Mesendoderm (in vitro differentiated cells): ENCODE measurements around the gene SNX7.

Source experiments
- DNase-seq: peaks from one replicate; pipeline ENCODE4 v3.0.0; 2013
- H2AK5ac ChIP-seq: 2 replicates; pipeline ENCODE4 v1.6.1; 2013; ENCODE audit warnings: low read length, inconsistent platforms
- H2BK120ac ChIP-seq: 2 replicates; pipeline ENCODE4 v1.6.1; 2013; ENCODE audit warnings: low read depth, mild to moderate bottlenecking, low read length, moderate library complexity, mixed read lengths
- H2BK15ac ChIP-seq: replicated peaks from 2 replicates; pipeline ENCODE4 v1.6.1; 2013; ENCODE audit warnings: low read depth, mild to moderate bottlenecking, moderate library complexity
- H2BK5ac ChIP-seq: 2 replicates; pipeline ENCODE4 v1.6.1; 2013; ENCODE audit warnings: low read length, inconsistent platforms
- H3K18ac ChIP-seq: 2 replicates; pipeline ENCODE4 v1.6.1; 2013; ENCODE audit warnings: mild to moderate bottlenecking, low read length, mixed read lengths
- H3K23ac ChIP-seq: one replicate; pipeline ENCODE4 v1.6.1; 2013; ENCODE audit warnings: low read length
- H3K27ac ChIP-seq: 2 replicates; pipeline ENCODE4 v1.5.1; 2013; ENCODE audit warnings: low read depth, mild to moderate bottlenecking, inconsistent platforms, low read length, moderate library complexity
- H3K27me3 ChIP-seq: 2 replicates; pipeline ENCODE4 v1.6.1; 2013; ENCODE audit warnings: low read length, control low read depth, mild to moderate bottlenecking, inconsistent platforms; ENCODE audit not compliant: insufficient read depth, poor library complexity
- H3K36me3 ChIP-seq: 2 replicates; pipeline ENCODE4 v1.6.1; 2013; ENCODE audit warnings: low read length, inconsistent platforms; ENCODE audit not compliant: control insufficient read depth, insufficient read depth
- H3K4ac ChIP-seq: one replicate; pipeline ENCODE4 v1.6.1; 2013; ENCODE audit warnings: low read depth, mild to moderate bottlenecking, low read length, moderate library complexity
- H3K4me1 ChIP-seq: 2 replicates; pipeline ENCODE4 v1.6.1; 2013; ENCODE audit warnings: low read depth, low read length, inconsistent platforms; ENCODE audit not compliant: control insufficient read depth
- H3K4me2 ChIP-seq: 2 replicates; pipeline ENCODE4 v1.6.1; 2013; ENCODE audit warnings: low read length
- H3K4me3 ChIP-seq: 2 replicates; pipeline ENCODE4 v1.5.1; 2013; ENCODE audit warnings: mild to moderate bottlenecking, low read length
- H3K56ac ChIP-seq: one replicate; pipeline ENCODE4 v1.6.1; 2013; ENCODE audit warnings: low read length
- H3K79me1 ChIP-seq: 2 replicates; pipeline ENCODE4 v1.6.1; 2013; ENCODE audit warnings: low read length, inconsistent platforms
- H3K79me2 ChIP-seq: 2 replicates; pipeline ENCODE4 v1.6.1; 2013; ENCODE audit warnings: mild to moderate bottlenecking, low read length; ENCODE audit not compliant: control insufficient read depth, insufficient read depth
- H3K9ac ChIP-seq: 2 replicates; pipeline ENCODE4 v1.6.1; 2013; ENCODE audit warnings: low read length, inconsistent platforms
- H4K5ac ChIP-seq: one replicate; pipeline ENCODE4 v1.6.1; 2013; ENCODE audit warnings: low read length
- H4K8ac ChIP-seq: one replicate; pipeline ENCODE4 v1.6.1; 2013; ENCODE audit warnings: low read depth, mild to moderate bottlenecking, control low read depth, low read length, moderate library complexity
- WGBS: extraction: QIAGEN DNeasy Blood & Tissue Kit; methylation state at CpG from one replicate; pipeline ENCODE4 v1.1.7; 2013; ENCODE audit warnings: low lambda C conversion rate, missing lambda C conversion rate; ENCODE audit not compliant: insufficient coverage; ENCODE audit errors: extremely low coverage; 5-methylcytosine and 5-hydroxymethylcytosine counted together

SNX7 gene

DNA sequence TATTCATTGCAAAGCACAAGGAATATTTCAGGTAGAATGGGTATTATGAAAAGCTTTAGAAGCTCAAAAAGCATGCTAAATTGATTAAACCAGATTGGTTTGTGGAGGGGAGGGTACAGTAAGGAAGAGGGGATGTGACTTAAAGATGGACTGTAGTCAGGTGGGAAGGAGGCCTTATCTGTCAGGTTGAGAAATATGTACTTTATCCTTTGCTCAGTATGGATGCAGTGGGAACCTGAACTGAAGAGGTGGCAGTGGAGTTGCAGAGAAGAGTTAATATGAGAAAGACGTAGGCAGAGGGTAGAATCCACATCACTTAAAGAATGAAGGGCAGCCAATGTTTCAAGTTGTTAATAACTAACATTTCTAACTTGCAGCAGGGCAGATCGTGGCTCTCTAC, 44.1 kb downstream of the SNX7 start:
- no peak overlapping the region for H4K5ac ChIP-seq
- H3K27me3 ChIP-seq = no peaks in the 10 kb centered on the region
- H3K4me1 ChIP-seq = no peaks in the 10 kb centered on the region
- H2BK5ac ChIP-seq = no peak overlapping the region
- H2AK5ac ChIP-seq = no peak overlapping the region
- no peak overlapping the region for H2BK120ac ChIP-seq
- H3K36me3 ChIP-seq = no peaks in the 10 kb centered on the region
- no peak overlapping the region for H3K56ac ChIP-seq
- H3K9ac ChIP-seq = no peak overlapping the region
- H3K4ac ChIP-seq = no peak overlapping the region
- no peak overlapping the region for H4K8ac ChIP-seq
- H3K4me2 ChIP-seq = no peak overlapping the region
- no peak overlapping the region for H3K4me3 ChIP-seq
- DNase-seq = no peak
- no peak overlapping the region for H3K18ac ChIP-seq
- H3K27ac ChIP-seq = no peak overlapping the region
- no peak overlapping the region for H2BK15ac ChIP-seq
- no peak overlapping the region for H3K23ac ChIP-seq
- WGBS = no CpG with 5 or more reads among the region's 2 CpGs
- H3K79me1 ChIP-seq = no peaks in the 10 kb centered on the region
- no peaks in the 10 kb centered on the region for H3K79me2 ChIP-seq

DNA sequence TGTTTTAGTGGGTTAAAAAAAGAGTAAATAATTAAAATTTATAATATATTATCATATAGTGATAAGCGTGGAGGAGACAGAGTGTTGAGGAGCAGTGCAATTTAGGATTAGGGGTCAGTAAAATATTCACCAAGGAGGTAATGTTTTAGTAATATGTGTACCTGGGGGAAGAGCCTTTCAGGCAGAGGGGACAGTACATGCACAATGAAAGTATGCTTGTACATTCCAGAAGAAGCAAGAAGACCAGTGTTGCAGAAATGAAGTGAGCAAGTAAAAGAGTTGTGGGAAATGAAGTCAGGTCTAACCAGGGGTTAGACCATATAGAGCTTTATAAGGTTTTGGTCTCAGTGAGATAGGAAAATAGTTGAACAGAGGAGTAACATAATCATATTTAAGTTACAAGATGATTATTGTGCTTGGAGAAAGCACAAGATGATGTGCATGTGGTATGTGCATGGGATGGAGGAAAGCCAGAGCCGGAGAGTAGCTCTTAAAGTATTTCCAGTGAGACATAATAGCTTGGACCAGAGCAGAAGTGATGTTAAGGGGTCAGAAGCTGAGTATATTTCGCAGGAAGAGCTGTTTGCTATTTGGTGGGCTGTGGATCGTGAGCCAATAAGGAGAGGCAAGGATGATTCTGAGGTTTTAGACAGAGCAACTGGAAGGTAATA, 44.8 kb downstream of the SNX7 start:
- Histone ChIP-seq H2BK5ac (no peak overlapping the region), H3K4me2 (no peak overlapping the region), H2BK15ac (no peak overlapping the region), H2BK120ac (no peak overlapping the region), H3K23ac (no peak overlapping the region), H3K9ac (no peak overlapping the region), H3K4me1 (no peaks in the 10 kb centered on the region), H3K36me3 (no peaks in the 10 kb centered on the region), H2AK5ac (no peak overlapping the region), H3K4ac (no peak overlapping the region), H3K18ac (no peak overlapping the region), H3K79me2 (no peaks in the 10 kb centered on the region), H3K56ac (no peak overlapping the region), H3K27ac (no peak overlapping the region), H4K5ac (no peak overlapping the region), H3K27me3 (no peaks in the 10 kb centered on the region), H3K79me1 (no peaks in the 10 kb centered on the region), H3K4me3 (no peak overlapping the region), H4K8ac (no peak overlapping the region)
- 100% methylated on average over 1 of the region's 4 CpGs for WGBS
- no peak for DNase-seq

DNA sequence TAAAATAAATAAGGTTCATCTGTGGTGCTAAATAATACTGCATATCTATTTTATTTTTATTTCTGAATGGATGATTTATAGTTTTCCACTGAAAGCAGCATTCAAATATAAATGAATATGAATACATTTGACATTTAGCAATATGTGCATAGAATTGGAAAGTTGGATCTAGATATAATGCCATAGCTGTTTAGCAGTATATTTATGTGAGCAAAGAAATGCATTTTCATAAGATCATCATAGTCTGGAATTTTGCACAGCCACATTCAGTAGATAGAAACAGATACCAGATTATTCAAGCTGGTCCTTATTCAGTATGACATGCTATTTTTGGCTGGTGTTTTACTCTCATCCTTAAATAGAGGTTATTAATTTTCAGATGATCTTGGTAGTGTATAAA, 46.0 kb downstream of the SNX7 start:
- no peak overlapping the region for H4K5ac ChIP-seq
- H3K18ac ChIP-seq = no peak overlapping the region
- no peak overlapping the region for H2AK5ac ChIP-seq
- H4K8ac ChIP-seq = no peak overlapping the region
- H3K4me2 ChIP-seq = no peak overlapping the region
- H2BK120ac ChIP-seq = no peak overlapping the region
- H3K23ac ChIP-seq = no peak overlapping the region
- H2BK5ac ChIP-seq = no peak overlapping the region
- H3K27ac ChIP-seq = no peak overlapping the region
- H2BK15ac ChIP-seq = no peak overlapping the region
- no peaks in the 10 kb centered on the region for H3K4me1 ChIP-seq
- H3K9ac ChIP-seq = no peak overlapping the region
- H3K27me3 ChIP-seq = no peaks in the 10 kb centered on the region
- no peak for DNase-seq
- no peaks in the 10 kb centered on the region for H3K36me3 ChIP-seq
- H3K56ac ChIP-seq = no peak overlapping the region
- no peak overlapping the region for H3K4me3 ChIP-seq
- H3K4ac ChIP-seq = no peak overlapping the region
- H3K79me2 ChIP-seq = no peaks in the 10 kb centered on the region
- H3K79me1 ChIP-seq = no peaks in the 10 kb centered on the region

DNA sequence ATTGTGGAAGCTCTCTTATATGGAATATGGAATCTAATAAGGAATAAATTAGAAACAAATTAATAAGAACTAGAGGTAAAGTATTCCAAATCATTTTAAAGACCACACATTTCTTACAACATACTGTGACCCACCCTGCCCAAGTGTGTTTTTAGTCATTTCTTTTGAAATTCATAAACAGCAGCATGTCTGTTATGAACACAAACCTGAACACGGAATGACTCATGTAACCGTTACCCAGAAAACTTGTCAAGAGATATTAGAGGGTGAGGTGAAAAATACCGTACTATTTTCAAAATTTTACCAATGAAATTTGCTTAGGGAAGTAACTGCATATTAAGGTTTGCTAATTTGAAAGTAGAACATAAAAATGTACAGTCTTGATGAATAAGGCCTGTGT, 48.4 kb downstream of the SNX7 start:
- Histone ChIP-seq H2AK5ac (no peak overlapping the region), H3K27ac (no peak overlapping the region), H3K4me3 (no peak overlapping the region), H3K4me2 (no peak overlapping the region), H4K5ac (no peak overlapping the region), H3K4ac (no peak overlapping the region), H3K23ac (no peak overlapping the region), H4K8ac (no peak overlapping the region), H3K27me3 (no peaks in the 10 kb centered on the region), H3K4me1 (no peaks in the 10 kb centered on the region), H3K36me3 (no peaks in the 10 kb centered on the region), H3K18ac (no peak overlapping the region), H2BK120ac (no peak overlapping the region), H3K79me1 (no peaks in the 10 kb centered on the region), H3K56ac (no peak overlapping the region), H2BK5ac (no peak overlapping the region), H2BK15ac (no peak overlapping the region), H3K9ac (no peak overlapping the region), H3K79me2 (no peaks in the 10 kb centered on the region)
- DNase-seq = no peak
- WGBS = no CpG with 5 or more reads among the region's 3 CpGs

- no peaks in the 10 kb centered on the region for H3K36me3 ChIP-seq
- H3K79me2 ChIP-seq = no peaks in the 10 kb centered on the region
- H2BK15ac ChIP-seq = no peak overlapping the region
- no peaks in the 10 kb centered on the region for H3K79me1 ChIP-seq
- no peak overlapping the region for H3K4me3 ChIP-seq
- no peak overlapping the region for H3K56ac ChIP-seq
- DNase-seq = no peak
- H3K27ac ChIP-seq = no peak overlapping the region
- no peak overlapping the region for H3K18ac ChIP-seq
- no peaks in the 10 kb centered on the region for H3K4me1 ChIP-seq
- no peak overlapping the region for H3K9ac ChIP-seq
- no peak overlapping the region for H2BK120ac ChIP-seq
- no peak overlapping the region for H3K23ac ChIP-seq
- H2AK5ac ChIP-seq = no peak overlapping the region
- no peak overlapping the region for H4K8ac ChIP-seq
- no peak overlapping the region for H4K5ac ChIP-seq
- WGBS = no CpG with 5 or more reads among the region's 8 CpGs
- H3K4ac ChIP-seq = no peak overlapping the region
- H3K4me2 ChIP-seq = no peak overlapping the region
- no peak overlapping the region for H2BK5ac ChIP-seq
- no peaks in the 10 kb centered on the region for H3K27me3 ChIP-seq
These were observed 62.1 kb downstream of the SNX7 start for GRCh38 chr1:98723574-98723973.
